ENCODE results near the gene NCOR1. TPM values are rescaled to one million over a fixed set of nuclear protein-coding genes. Genes with fewer than 3 reads are reported as not detected.

The NCOR1 gene
- total RNA-seq, 1 experiment from 2014 or later: 83.8 TPM

GRCh38 chr17:16091773-16092172 is 123.6 kb downstream of the NCOR1 start:
- BruUV-seq (replicated peaks): no TSS peak
- H3K27me3 ChIP-seq (ENCODE audit: control insufficient read depth, insufficient read depth, low read length): no peaks in the 10 kb centered on the region
- peaks cover 3% of the 10 kb centered on the region; the same call in 1 of the 2 replicates for H3K36me3 ChIP-seq (ENCODE audit: control insufficient read depth, insufficient read depth, low read length)
- H3K4me1 ChIP-seq (ENCODE audit: control insufficient read depth, insufficient read depth, low read length): no peaks in the 10 kb centered on the region
- no peak overlapping the region for H3K27ac ChIP-seq (ENCODE audit: low read length)
- TF ChIP-seq TCF7L2 (IDR thresholded peaks at IDR 0.05; ENCODE audit: low read depth, low read length): no peak
- no peak for TF ChIP-seq SIN3A (IDR thresholded peaks at IDR 0.05; ENCODE audit: borderline replicate concordance, insufficient read depth, low read depth, low read length)
- TF ChIP-seq POLR2AphosphoS5 (IDR thresholded peaks at IDR 0.05; ENCODE audit: low read depth, low read length): no peak
- no peak for TF ChIP-seq CTCF (IDR thresholded peaks at IDR 0.05)
- in situ Hi-C loops (cut with HindIII; ENCODE audit: low pct_unique_long_range_greater_than_20kb, low sequenced_read_pairs) (no loop called here), intact Hi-C loops (cut with micrococcal nuclease; ENCODE audit: unreplicated experiment) (no loop called here)
- H3K4me3 ChIP-seq (ENCODE audit: low read depth in 2 of 2, low read length in 2 of 2): no peak overlapping the region
- DNase-seq (ENCODE audit: low read depth, low spot score) (no peak), ATAC-seq (no peak)
- CTCF ChIA-PET: interaction anchor here (0.6 to 0.7 kb wide), 2 partner anchors 148 to 261 kb away, joined by 3 to 5 read pairs; no protein-coding TSS in a partner anchor
- POLR2A ChIA-PET: no interaction called here
- H3K9me3 ChIP-seq (ENCODE audit: control insufficient read depth, insufficient read depth, low read depth, low read length): no peaks in the 10 kb centered on the region

- intact Hi-C loops (cut with micrococcal nuclease; ENCODE audit: unreplicated experiment) (no loop called here), in situ Hi-C loops (cut with HindIII; ENCODE audit: low pct_unique_long_range_greater_than_20kb, low sequenced_read_pairs) (no loop called here)
- DNase-seq (ENCODE audit: low read depth, low spot score) (no peak), ATAC-seq (no peak)
- no peak for TF ChIP-seq POLR2AphosphoS5 (IDR thresholded peaks at IDR 0.05; ENCODE audit: low read depth, low read length)
- TF ChIP-seq TCF7L2 (IDR thresholded peaks at IDR 0.05; ENCODE audit: low read depth, low read length): no peak
- no peak for TF ChIP-seq SIN3A (IDR thresholded peaks at IDR 0.05; ENCODE audit: borderline replicate concordance, insufficient read depth, low read depth, low read length)
- TF ChIP-seq REST (IDR thresholded peaks at IDR 0.05; ENCODE audit: insufficient read depth in 1 of 2, low read depth in 2 of 2, low read length in 1 of 2): no peak
- TF ChIP-seq CTCF (IDR thresholded peaks at IDR 0.05): no peak
- ChIA-PET POLR2A (no interaction called here), CTCF (no interaction called here)
- Histone ChIP-seq H3K36me3 (ENCODE audit: control insufficient read depth, insufficient read depth, low read length) (peaks cover 10% of the 10 kb centered on the region), H3K27ac (ENCODE audit: low read length) (no peak overlapping the region), H3K4me3 (ENCODE audit: low read depth in 2 of 2, low read length in 2 of 2) (no peak overlapping the region), H3K27me3 (ENCODE audit: control insufficient read depth, insufficient read depth, low read length) (no peaks in the 10 kb centered on the region), H3K9me3 (ENCODE audit: control insufficient read depth, insufficient read depth, low read depth, low read length) (no peaks in the 10 kb centered on the region), H3K4me1 (ENCODE audit: control insufficient read depth, insufficient read depth, low read length) (no peaks in the 10 kb centered on the region)
- BruUV-seq (replicated peaks): no TSS peak
These were observed 128.4 kb downstream of the NCOR1 start for GRCh38 chr17:16086957-16087356.
